K562 (cell line): Measurements from ENCODE around the gene ENO3.

Experiments used
- PCBP2 ChIP-seq: fragments of 200-400 bp; formaldehyde crosslinking; IDR thresholded peaks from 2 replicates; pipeline ENCODE4 v1.6.1; 2018; ENCODE audit warnings: low read length, low read depth, mild to moderate bottlenecking, moderate library complexity; ENCODE audit not compliant: poor library complexity, severe bottlenecking
- RCOR1 ChIP-seq, 2 experiments: IDR thresholded peaks; 2 replicates each; pipeline ENCODE4 v1.6.1; 2012; ENCODE audit warnings: low read depth in 2 of 2, low read length in 2 of 2, borderline replicate concordance in 1 of 2, improper control_type of control experiment in 1 of 2
- TF ChIP-seq, protein P1 (sequence below): IDR thresholded peaks from 3 replicates; pipeline ENCODE4 v1.6.1; 2011; ENCODE audit warnings: borderline replicate concordance, mild to moderate bottlenecking; ENCODE audit not compliant: insufficient read length, insufficient read depth

- TF ChIP-seq RCOR1 (IDR thresholded peaks at IDR 0.05; ENCODE audit: borderline replicate concordance in 1 of 2, low read depth in 2 of 2, low read length in 2 of 2) (no peak), PCBP2 (no peak)
- TF ChIP-seq, protein P1, sequence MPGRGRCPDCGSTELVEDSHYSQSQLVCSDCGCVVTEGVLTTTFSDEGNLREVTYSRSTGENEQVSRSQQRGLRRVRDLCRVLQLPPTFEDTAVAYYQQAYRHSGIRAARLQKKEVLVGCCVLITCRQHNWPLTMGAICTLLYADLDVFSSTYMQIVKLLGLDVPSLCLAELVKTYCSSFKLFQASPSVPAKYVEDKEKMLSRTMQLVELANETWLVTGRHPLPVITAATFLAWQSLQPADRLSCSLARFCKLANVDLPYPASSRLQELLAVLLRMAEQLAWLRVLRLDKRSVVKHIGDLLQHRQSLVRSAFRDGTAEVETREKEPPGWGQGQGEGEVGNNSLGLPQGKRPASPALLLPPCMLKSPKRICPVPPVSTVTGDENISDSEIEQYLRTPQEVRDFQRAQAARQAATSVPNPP, result no peak
Measured at GRCh38 chr17:4950075-4950745, 709 bp upstream of the ENO3 start.
